ENCODE data around the gene PAPSS1.

GRCh38 chr4:107699466-107700206, 20.4 kb downstream of the PAPSS1 start:
- TF ChIP-seq POLR2A (conservative IDR thresholded peaks at IDR 0.05) (no peak), POLR3A (IDR thresholded peaks at IDR 0.05; ENCODE audit: borderline replicate concordance, extremely low read depth, insufficient read depth, insufficient read length) (no peak), CEBPB (tag; IDR thresholded peaks at IDR 0.05) (no peak), HMG20B (CRISPR knock-in tag; IDR thresholded peaks at IDR 0.05) (no peak)

Data from K562 (cell line).